GM13976 (cell line): ENCODE data around the gene DENND4C.

ENCODE experiments used
- DNase-seq: peaks from one replicate; pipeline ENCODE4 v3.0.0; 2012; ENCODE audit warnings: low spot score
- in situ Hi-C: fragments of 300-500 bp; cut with MboI; formaldehyde crosslinking; loops from one replicate; pipeline ENCODE4 v1.12.0; 2022; ENCODE audit warnings: low sequenced_read_pairs, mixed read lengths, inconsistent platforms; ENCODE audit not compliant: unreplicated experiment
- TF ChIP-seq, protein P1 (sequence below): IDR thresholded peaks from 2 replicates; pipeline ENCODE4 v1.5.1; 2012; ENCODE audit warnings: borderline replicate concordance, mild to moderate bottlenecking; ENCODE audit not compliant: insufficient read depth; ENCODE audit errors: extremely low read depth, missing control alignments, control extremely low read depth

The DENND4C gene

DNA sequence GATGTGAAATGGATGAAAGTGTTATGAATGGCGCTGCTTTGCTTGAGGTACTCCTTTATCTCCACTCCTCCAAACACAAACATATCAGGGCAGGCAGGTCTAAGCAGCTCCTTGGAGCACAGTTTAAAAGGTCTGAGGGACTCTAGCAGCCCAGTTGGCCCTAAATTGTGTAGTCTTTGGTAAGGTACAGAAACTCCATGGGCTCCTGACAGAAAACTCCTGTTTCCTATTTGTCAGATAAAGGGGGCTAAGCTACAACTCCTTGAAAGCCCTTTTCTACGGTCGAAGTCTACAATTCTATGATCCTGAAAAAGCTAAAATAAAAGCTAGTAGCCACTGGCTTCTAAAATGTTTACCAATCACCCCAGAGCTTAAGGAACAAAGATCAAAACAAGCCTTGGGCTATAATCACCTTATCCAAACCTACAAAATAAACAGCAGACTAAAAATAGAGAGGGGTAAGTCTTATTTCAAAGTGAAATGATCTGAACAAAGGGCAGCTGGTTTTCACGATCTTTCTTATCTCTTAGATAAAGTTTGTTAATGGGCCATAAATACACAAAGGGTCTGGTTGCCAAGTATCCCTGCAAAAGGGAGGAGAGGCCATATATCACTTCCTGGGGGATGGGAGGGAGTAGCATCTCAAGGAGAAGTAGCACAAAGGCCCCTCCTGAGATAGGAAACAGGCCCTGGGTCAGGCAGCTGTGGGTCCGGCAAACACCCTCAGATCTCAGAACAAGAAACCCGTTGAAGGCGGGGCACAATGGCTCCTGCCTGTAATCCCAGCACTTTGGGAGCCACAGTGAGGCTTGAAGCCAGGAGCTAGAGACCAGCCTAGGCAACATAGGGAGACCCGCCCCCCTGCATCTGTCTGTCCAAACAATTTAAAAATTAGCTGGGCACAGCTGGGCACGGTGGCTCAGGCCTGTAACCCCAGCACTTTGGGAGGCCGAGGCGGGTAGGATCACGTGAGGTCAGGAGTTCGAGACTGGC lies 28.3 kb upstream of the DENND4C start:
- in situ Hi-C loops: no loop called here
- TF ChIP-seq, protein P1, sequence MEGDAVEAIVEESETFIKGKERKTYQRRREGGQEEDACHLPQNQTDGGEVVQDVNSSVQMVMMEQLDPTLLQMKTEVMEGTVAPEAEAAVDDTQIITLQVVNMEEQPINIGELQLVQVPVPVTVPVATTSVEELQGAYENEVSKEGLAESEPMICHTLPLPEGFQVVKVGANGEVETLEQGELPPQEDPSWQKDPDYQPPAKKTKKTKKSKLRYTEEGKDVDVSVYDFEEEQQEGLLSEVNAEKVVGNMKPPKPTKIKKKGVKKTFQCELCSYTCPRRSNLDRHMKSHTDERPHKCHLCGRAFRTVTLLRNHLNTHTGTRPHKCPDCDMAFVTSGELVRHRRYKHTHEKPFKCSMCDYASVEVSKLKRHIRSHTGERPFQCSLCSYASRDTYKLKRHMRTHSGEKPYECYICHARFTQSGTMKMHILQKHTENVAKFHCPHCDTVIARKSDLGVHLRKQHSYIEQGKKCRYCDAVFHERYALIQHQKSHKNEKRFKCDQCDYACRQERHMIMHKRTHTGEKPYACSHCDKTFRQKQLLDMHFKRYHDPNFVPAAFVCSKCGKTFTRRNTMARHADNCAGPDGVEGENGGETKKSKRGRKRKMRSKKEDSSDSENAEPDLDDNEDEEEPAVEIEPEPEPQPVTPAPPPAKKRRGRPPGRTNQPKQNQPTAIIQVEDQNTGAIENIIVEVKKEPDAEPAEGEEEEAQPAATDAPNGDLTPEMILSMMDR: no peak
- no peak for DNase-seq

DNA sequence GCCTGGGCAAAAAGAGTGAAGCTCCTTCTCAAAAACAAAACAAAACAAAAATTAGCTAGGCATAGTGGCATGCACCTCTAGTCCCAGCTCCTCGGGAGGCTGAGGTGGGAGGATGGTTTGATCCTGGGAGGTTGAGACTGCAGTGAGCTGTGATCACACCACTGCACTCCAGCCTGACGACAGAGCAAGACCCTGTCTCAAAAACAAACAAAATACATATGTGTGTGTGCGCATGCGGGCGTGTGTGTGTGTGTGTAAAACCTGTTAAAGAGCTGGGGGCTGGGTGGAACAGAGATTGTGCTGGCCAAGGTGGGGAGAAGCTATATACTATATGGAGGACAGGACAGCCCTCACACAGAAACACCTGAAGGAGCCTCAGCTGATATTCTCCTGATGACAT lies 27.4 kb upstream of the DENND4C start:
- TF ChIP-seq, protein P1: no peak
- in situ Hi-C loops: no loop called here
- DNase-seq: no peak

DNA sequence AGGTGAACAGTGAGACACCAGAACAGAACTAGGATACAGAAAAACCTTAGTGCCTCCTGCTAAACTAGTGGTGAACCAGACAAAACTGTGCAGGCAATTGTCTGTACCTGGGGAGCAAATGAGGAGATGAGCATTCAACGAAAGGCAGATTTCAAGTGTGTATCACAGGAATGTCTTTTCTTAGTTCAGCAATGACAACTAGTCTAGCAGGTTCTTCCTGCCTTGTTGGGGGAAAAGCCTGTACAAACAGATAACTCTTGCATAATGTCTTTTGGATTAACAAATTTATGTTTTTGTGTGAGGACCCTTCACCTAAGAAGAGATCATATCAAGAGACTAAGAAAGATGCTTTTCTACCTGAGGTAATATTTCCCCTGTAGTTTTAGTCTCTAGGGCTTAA lies 21.8 kb upstream of the DENND4C start:
- TF ChIP-seq, protein P1: no peak
- DNase-seq: peak; percentile 2
- in situ Hi-C loops: no loop called here

DNA sequence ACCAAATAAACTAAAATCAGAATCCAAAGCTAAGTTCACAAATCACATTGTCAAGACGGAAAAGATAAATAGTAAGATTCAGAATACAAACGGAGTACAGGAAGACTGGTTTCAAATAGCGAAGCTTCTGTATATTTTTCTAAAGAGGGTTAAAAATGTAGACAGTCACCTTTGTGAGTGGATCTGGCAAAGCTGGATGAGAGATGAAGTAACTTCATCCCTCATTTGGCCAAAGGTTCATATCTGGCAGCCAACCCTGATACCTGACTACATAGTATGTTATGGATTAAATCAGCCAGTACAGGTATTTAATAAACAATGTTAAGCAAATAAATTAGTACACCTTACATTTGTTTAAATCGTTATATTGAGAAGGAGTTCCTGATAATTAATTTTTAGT lies 21.3 kb upstream of the DENND4C start:
- in situ Hi-C loops: no loop called here
- no peak for DNase-seq
- TF ChIP-seq, protein P1: no peak

DNA sequence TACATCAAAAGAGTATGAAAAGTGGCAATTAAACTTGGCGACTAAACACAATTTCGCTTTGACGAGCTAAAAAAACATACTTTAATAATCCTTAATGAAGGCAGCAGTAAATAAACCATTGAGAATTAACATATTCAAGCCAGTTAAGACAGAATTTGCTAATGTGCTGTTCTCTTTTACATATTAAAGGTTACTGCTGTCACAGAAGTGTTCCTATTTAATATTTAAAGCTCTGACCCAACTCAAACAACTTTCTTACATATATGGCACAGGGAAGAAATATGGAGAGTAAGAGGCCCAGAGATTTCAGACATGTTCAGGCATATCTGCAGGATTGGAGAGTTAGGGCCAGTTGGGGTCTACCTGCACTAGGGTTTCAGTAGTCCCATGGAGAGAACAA lies 16.7 kb upstream of the DENND4C start:
- TF ChIP-seq, protein P1: no peak
- DNase-seq: no peak
- in situ Hi-C loops: no loop called here

DNA sequence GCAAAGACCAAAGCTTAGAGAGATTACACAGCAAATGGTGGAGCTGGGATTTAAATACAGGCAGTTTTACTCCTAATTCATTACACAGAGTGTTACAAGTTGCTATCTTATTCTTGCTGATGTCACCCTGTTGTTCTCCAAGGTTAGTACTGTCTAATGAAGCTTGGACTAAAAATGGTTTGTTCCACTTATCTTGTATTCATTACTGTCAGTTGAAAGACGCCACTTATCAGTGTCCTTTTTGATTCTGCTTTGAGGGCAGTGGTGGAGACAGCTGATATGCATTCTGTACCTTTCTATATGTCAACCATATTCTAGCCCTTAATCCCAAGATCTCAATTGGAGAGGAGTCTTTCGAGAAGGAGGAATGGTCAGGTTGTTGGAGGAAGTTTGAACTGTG lies 14.0 kb upstream of the DENND4C start:
- in situ Hi-C loops: no loop called here
- no peak for DNase-seq
- TF ChIP-seq, protein P1: no peak
